ENCODE measurements around the gene SLC26A8. TPM values are rescaled to one million over a fixed set of nuclear protein-coding genes. Genes with fewer than 3 reads are reported as not detected.

The SLC26A8 gene
- total and polyA plus RNA-seq, 2 of the 13 experiments (the other 11 are each of a cell fraction or from before 2014, with no cell fraction given), result 0.46 TPM; not detected in 1

DNA sequence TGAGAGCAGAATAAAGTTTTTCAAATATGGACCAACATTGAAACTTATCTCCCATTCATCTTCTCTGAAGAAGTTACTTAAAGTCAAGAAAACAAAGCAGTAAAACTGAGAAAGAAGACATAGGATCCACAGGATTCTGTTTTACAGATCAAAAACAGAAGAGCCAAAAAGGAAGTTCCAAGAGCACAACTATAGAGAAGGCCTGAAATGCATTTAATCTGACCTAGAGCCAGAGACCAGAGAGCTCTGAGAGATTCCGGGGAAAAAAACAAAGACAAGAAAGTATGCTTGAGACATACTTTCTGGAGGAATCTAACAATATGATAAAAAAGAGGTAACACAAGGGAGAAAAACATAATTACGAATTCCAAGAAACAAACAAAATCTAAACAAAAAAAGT is 129.7 kb downstream of the SLC26A8 start:
- Histone ChIP-seq H3K4me3 (replicated peaks in 1 of 3; ENCODE audit: insufficient read depth in 1 of 3, low read depth in 2 of 3, low read length in 3 of 3) (no peak overlapping the region), H3K9ac (ENCODE audit: insufficient read depth, low read depth, low read length) (no peak overlapping the region), H3K9me3 (ENCODE audit: low read length) (no peaks in the 10 kb centered on the region), H3K79me2 (ENCODE audit: insufficient read depth, low read length) (peaks cover 86% of the 10 kb centered on the region), H4K20me1 (ENCODE audit: insufficient read depth, low read length) (peaks cover 19% of the 10 kb centered on the region), H2AFZ (ENCODE audit: low read length) (no peak overlapping the region), H3K27me3 (ENCODE audit: control insufficient read depth in 1 of 2, insufficient read depth in 2 of 2, low read length in 2 of 2) (no peaks in the 10 kb centered on the region), H3K36me3 (replicated peaks in 1 of 2; ENCODE audit: control insufficient read depth in 1 of 2, insufficient read depth in 2 of 2, low read length in 2 of 2) (peaks cover 9 to 51% of the 10 kb centered on the region in 2 experiments; a peak in 4 of 5 replicates), H3K4me1 (ENCODE audit: insufficient read depth, low read length) (no peaks in the 10 kb centered on the region), H3K27ac (ENCODE audit: extremely low read length, insufficient read depth, low read length) (no peak overlapping the region), H3K4me2 (ENCODE audit: low read depth, low read length) (no peak overlapping the region)
- no peak for DNase-seq (ENCODE audit: low spot score)
- in situ Hi-C loops (cut with HindIII; ENCODE audit: extremely low pct_ligation_motif_present, low pct_unique_long_range_greater_than_20kb) (no loop called here), intact Hi-C loops (cut with micrococcal nuclease; ENCODE audit: unreplicated experiment) (no loop called here)
- 92% methylated on average over 2 of the region's 2 CpGs for WGBS (ENCODE audit: low lambda C conversion rate)
- no peak for TF ChIP-seq ZBTB7B (CRISPR knock-in tag; IDR thresholded peaks at IDR 0.05)
- no peak for TF ChIP-seq ARID2 (CRISPR knock-in tag; IDR thresholded peaks at IDR 0.05; ENCODE audit: borderline replicate concordance)
- TF ChIP-seq SCMH1 (CRISPR knock-in tag; IDR thresholded peaks at IDR 0.05; ENCODE audit: borderline replicate concordance), result no peak
- no peak for TF ChIP-seq RBAK (CRISPR knock-in tag; IDR thresholded peaks at IDR 0.05)
- no peak for TF ChIP-seq ZNF577 (CRISPR knock-in tag; IDR thresholded peaks at IDR 0.05; ENCODE audit: borderline replicate concordance, low read depth)
- TF ChIP-seq, protein P1, sequence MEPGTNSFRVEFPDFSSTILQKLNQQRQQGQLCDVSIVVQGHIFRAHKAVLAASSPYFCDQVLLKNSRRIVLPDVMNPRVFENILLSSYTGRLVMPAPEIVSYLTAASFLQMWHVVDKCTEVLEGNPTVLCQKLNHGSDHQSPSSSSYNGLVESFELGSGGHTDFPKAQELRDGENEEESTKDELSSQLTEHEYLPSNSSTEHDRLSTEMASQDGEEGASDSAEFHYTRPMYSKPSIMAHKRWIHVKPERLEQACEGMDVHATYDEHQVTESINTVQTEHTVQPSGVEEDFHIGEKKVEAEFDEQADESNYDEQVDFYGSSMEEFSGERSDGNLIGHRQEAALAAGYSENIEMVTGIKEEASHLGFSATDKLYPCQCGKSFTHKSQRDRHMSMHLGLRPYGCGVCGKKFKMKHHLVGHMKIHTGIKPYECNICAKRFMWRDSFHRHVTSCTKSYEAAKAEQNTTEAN (CRISPR knock-in tag; conservative IDR thresholded peaks at IDR 0.05), result no peak
- no peak for TF ChIP-seq ARNTL (CRISPR knock-in tag; IDR thresholded peaks at IDR 0.05)
- no peak for TF ChIP-seq SP5 (CRISPR knock-in tag; IDR thresholded peaks at IDR 0.05; ENCODE audit: borderline replicate concordance, low read depth)
- ChIA-PET POLR2A (no interaction called here), CTCF (ENCODE audit: low intra/inter-chr PET ratio, low total read pairs) (no interaction called here)
- no TSS peak for BruUV-seq (replicated peaks)
- no peak for FAIRE-seq
- ATAC-seq, result no peak

Other genes starting within 250 kb of the SLC26A8 start
- not detected in 2 replicates for gene CLPSL2, start 248.0 kb downstream of the SLC26A8 start, total RNA-seq (2016; rRNA removed; fragmentation: Illumina TruSeq; extraction: Trizol)
- gene CLPSL2, start 248.0 kb downstream of the SLC26A8 start, polyA plus RNA-seq (2011; rRNA removed), result not detected in 2 replicates
- not detected in 2 replicates for gene CLPSL1, start 243.6 kb downstream of the SLC26A8 start, total RNA-seq (2016; rRNA removed; fragmentation: Illumina TruSeq; extraction: Trizol)
- not detected in 2 replicates for gene CLPSL1, start 243.6 kb downstream of the SLC26A8 start, polyA plus RNA-seq (2011; rRNA removed)
- not detected in 2 replicates for gene CLPS, start 227.3 kb downstream of the SLC26A8 start, total RNA-seq (2016; rRNA removed; fragmentation: Illumina TruSeq; extraction: Trizol)
- gene CLPS, start 227.3 kb downstream of the SLC26A8 start, polyA plus RNA-seq (2011; rRNA removed), result 0.20 TPM in 1 of 2 replicates, not detected in the other
- not detected in 2 replicates for gene LHFPL5, start 219.3 kb downstream of the SLC26A8 start, total RNA-seq (2016; rRNA removed; fragmentation: Illumina TruSeq; extraction: Trizol)
- gene LHFPL5, start 219.3 kb downstream of the SLC26A8 start, polyA plus RNA-seq (2011; rRNA removed), result 0.03 TPM in 1 of 2 replicates, not detected in the other
- gene SRPK1, start 103.5 kb downstream of the SLC26A8 start, total RNA-seq (2016; rRNA removed; fragmentation: Illumina TruSeq; extraction: Trizol), result 142 and 184 TPM in 2 replicates
- 50.6 and 56.4 TPM in 2 replicates for gene SRPK1, start 103.5 kb downstream of the SLC26A8 start, polyA plus RNA-seq (2011; rRNA removed)
- 67.3 and 74.9 TPM in 2 replicates for gene MAPK14, start 3.2 kb upstream of the SLC26A8 start, total RNA-seq (2016; rRNA removed; fragmentation: Illumina TruSeq; extraction: Trizol)
- 52.0 and 66.3 TPM in 2 replicates for gene MAPK14, start 3.2 kb upstream of the SLC26A8 start, polyA plus RNA-seq (2011; rRNA removed)
- gene MAPK13, start 105.9 kb upstream of the SLC26A8 start, total RNA-seq (2016; rRNA removed; fragmentation: Illumina TruSeq; extraction: Trizol), result 12.7 and 17.8 TPM in 2 replicates
- gene MAPK13, start 105.9 kb upstream of the SLC26A8 start, polyA plus RNA-seq (2011; rRNA removed), result 43.4 and 48.6 TPM in 2 replicates
- gene BRPF3, start 172.1 kb upstream of the SLC26A8 start, total RNA-seq (2016; rRNA removed; fragmentation: Illumina TruSeq; extraction: Trizol), result 12.3 and 14.7 TPM in 2 replicates
- 22.9 and 25.2 TPM in 2 replicates for gene BRPF3, start 172.1 kb upstream of the SLC26A8 start, polyA plus RNA-seq (2011; rRNA removed)
- not detected in 2 replicates for gene PNPLA1, start 245.4 kb upstream of the SLC26A8 start, total RNA-seq (2016; rRNA removed; fragmentation: Illumina TruSeq; extraction: Trizol)
- not detected in 2 replicates for gene PNPLA1, start 245.4 kb upstream of the SLC26A8 start, polyA plus RNA-seq (2011; rRNA removed)